ENCODE results near the gene EXOC3L2.

EXOC3L2 gene

GRCh38 chr19:45179072-45179891 is 65.9 kb downstream of the EXOC3L2 start:
- peak; percentile 18 for DNase-seq

DNA sequence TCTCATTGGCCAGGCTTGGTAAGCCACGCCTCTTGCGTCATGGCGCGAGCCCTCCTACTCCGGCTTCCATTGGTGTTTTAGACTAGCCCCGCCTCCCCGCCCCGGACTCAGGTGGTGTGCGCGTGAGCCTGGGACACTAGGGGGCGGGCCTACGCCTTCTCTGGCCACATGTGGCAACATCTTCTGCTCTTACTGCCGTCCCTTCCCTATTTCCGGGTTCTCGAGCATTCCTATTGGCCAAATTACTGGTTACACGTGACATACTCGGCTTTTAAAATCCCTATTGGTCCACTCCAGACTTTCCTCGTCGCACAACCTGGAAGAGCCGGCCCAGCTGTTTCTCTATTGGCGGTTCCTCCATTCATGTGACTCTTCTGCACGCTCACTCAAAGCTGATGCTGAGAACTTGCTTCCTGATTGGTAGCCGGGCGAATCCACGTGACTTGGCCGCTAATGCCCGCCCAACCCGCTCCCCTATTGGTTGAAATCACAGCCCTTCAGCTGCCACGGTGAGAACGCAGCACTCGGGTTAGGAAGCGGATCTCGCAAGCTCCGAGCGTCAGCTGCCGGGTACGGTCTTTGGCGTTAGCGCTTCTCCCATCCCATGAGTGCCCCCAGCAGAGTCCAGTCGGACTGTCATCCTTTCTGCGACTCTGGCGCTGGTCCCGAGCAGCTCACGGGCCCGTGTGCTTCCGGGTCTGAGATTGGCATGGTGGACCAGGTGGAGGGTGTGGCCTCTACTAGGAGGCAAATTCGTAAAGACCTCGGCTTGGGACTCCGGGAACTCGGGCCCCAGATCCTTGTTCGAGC is 66.7 kb downstream of the EXOC3L2 start, which contains the start of gene BLOC1S3:
Gene BLOC1S3 (plus strand): TSS at position 523 of the 810 bp plus-strand sequence. CDS start 513 bp downstream, outside the sequence.
- peak; percentile 100 for DNase-seq

DNA sequence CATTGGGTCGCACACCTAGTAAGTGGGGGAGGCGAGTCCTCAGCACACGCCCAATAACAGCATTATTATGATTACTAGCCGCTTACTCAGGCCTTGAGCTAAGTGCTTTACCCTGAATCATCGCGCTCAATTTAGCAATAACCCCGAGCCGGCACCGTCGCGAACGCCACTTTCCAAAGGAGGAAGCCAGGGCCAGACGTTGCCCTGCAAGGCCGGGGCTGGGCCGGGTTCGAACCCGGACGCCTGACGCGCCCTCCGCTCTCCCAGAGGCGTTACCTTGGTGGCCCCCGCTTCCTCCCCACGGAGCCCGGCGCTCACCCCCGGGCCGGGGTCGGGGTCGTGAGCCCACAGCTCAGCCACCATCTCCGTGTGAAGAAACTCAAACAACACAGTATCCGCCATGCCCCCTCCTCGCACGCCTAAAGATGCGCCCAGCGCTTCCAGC is 67.4 kb downstream of the EXOC3L2 start, which contains the start of gene TRAPPC6A:
Gene TRAPPC6A (minus strand): TSS at position 421 of the 445 bp plus-strand sequence. CDS start 19 bp downstream, at position 402.
- no peak for DNase-seq

- DNase-seq = no peak
Measured at GRCh38 chr19:45175515-45176345, 69.5 kb downstream of the EXOC3L2 start.

DNA sequence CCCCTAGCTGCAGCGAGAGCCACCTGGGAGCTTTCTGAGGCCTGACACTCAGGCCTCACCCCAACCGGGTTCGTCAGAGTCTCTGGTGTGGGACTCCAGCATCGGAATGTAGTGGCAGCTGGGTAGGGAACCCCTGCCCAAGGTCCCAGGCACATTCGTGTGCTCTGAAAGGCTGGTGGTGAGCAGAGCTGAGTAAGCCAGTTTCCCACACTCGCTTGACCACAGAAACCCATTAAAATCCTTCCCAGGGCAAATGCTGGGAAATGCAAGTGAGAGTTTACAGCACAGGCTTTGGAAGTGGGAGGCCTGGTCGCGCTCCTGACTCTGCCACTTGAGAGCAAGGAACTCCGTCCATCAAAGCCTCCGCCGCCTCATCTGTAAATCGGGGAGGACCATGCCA is 71.4 kb downstream of the EXOC3L2 start:
- DNase-seq = no peak

DNA sequence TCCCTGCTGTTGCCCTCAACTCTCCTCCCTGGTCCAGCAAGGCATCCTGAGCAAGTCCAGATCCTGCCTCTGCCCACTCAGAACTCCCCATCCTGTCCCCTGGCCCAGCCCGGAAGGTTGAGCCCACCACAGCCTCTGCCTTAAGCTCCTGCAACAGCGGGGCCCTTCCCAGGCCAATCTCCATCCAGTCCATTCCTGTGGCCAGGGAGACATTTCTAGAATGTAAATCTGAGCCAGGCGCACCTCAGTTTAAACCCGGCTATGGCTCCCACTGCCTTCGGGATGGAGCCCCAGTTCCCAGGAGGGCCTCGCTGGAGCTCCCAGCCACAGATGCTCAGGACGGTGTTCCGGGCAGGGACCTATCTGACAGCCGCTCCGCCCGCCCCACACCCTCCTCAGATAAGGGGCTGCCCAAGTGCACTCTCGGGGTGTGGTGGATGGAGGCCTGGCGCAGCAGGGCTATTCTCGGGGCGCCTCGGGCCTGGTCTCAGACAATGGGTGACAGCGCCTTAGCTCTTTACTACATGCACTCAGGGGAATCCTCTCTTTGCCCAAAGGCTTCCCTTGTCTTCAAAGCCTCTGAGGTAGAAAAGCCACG is 72.5 kb downstream of the EXOC3L2 start:
- no peak for DNase-seq

DNA sequence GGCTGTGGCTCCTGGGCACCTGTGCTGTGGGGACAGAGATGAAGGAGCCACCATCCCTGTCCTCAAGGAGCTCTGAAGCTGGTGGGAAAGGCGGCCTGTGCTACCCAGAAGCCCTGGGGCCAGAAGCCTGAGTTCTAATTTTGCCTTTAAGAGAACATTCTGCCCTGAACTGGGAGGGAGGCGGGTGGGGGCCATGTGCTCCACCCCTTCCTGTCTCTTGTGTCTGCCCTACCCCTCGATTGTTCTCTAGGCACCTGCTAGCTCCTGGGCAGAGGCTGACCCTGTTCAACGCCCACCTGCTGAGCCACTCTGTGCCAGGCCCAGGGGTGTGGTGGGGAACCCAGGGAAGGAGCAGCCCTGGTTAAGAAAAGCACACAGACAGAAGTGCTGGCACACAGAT is 73.0 kb downstream of the EXOC3L2 start:
- peak; percentile 16 for DNase-seq

DNA sequence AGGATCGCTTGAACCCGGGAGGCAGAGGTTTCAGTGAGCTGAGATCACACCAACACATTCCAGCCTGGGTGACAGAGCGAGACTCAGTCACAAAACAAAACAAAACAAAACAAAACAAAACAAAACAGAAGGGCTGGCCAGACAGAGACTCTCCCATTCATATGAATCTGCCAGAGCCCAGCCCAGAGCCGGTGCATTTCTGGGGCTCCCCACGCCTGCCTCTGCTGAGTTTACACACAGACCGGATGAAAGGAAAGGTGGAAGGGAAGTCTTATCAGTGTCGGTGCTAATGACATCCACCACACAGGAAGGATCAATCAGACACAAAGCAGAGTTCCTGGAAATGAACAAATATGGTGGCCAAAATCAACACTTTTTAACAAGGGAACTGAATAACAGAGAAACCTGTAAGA is 74.0 kb downstream of the EXOC3L2 start:
- DNase-seq = peak; percentile 40

GRCh38 chr19:45170146-45171106 is 74.8 kb downstream of the EXOC3L2 start:
- no peak for DNase-seq

DNA sequence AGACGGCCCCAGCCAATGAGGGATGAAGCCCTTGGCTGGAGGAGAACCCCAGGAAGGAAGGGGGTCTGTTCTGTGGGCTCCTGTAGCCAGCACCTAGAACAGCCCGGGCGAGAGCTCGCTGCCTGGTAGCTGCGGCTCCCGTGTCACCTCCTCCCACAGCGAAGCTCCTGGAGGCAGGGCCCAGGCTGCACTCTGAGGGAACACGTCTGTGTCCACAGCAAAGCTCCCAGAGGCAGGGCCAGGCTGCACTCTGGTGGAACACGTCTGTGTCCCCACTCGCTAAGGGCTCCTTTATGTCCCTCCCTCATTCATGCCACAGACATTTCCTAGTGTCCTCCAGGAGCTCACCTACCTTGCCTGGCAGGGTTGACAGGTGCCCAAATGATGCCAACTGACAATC is 75.6 kb downstream of the EXOC3L2 start:
- DNase-seq = no peak

DNA sequence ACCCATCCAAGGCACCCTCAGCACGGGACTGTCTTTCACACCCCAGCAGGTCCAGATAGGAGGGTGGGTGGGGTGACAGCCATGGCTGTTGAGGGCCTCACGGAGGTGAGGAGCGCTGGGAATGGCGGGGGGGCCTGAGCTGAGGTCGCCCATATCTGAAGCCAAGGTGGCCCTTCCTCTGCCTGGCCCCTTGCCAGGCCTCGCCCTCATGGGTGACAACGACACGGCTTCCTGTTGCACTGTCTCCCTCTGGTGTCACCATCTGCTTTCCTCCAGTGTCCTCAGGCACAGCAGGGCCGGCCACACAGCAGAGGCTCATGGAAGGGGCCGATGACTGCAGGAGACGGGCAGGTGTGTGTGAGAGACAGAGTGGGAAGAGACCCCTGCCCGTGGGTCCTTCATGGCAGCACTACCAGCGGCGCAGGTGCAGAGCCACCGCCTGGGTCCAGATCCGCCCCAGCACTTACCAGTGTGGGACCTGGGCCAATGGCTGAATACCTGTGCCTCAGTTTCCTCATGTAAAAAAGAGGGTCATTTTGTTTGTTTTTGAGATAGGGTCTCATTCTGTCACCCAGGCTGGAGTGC is 76.3 kb downstream of the EXOC3L2 start:
- no peak for DNase-seq

DNA sequence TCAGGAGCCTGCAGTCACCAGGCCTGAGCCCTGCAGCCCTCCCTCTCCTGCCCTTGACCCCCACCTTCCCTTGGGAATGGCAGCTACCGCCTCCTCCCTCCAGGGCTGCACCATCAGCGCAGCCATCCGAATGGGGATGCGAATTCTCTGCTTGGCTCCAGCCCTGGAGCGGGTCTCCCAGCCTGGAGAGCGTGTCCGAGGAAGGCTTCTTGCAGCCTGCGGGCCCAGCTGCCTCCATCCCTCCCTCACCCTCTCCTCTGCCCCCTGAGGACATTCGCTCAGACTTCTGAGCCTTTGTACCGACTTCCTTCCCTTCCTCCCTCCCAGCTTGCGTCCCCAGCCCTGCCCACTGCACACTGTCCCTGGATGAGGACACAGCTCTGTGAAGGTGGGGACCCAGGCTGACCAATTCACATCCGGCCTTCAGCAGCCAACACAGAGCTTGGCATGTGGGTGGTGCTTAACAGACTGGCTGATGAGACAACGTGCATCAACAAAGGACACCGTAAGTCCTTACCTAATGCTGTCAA is 78.4 kb downstream of the EXOC3L2 start:
- no peak for DNase-seq

DNA sequence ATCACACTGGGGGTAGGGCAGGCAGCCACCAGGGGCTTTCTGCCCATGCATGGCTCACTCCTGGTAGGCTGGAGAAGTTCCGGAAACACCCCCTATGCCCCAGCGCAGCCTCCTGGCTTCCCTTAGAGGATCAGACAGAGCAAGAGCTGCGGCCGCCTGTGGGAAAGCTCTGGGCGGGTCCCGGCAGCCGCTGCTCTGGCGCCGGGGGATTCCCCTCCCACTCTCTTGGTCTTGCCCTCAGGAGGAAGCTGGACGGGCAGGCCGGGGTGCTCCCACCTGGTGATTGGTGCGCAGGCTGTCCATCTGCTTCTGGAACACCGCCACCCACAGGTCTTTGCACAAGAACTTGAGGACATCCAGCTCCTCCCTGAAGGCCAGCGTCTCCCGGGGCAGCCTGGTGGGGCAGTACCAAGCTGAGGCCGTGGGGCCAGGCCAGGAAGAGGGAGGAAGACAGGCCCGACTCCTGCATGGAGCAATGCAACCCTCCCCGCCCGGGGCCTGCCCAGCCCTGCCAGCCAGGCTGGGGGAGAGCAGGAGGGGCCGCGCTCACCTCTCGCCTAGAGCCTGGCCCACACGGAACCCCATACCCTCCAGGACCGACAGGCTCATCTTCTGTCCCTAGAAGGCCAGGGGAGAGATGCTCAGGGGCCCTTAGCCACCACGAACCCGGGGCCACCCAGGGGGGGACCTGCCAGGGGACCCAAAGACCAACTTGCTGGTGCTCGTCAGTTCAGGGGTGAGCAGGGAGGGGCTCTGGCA is 80.5 kb downstream of the EXOC3L2 start:
- peak; percentile 47 for DNase-seq

DNA sequence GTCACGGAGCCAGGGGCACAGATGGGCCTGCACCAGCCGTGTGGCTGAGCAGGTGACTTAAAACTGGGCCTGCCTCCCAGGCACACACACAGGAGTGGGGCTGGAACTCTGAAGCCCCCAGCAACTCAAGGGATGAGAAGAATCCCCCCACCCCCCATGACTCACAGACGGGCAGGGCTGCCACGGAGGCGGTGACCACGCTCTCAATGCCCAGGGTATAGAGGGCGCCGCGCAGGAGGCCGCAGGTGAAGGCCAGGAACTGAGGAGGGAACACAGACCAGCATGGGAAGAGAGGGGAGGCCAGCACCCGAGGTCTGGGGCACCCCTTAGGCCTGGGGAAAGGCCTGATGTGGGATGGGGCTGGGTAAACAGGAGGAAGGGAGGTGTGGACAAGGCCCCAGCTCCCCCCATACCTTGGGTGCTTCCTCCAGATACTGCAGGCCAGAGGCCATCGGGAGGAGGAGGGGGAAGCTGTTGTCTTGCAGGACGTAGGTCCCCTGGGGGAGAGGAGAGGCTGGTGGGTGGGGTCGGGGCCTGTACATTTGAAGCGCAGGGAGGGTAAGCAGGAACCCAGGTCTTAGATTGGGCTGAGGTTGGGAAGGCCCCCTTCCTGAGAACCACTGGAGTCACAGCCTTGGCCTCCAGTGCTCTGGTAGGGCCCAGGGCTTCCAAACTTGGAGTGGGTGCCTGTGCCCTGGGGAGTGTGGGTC is 81.3 kb downstream of the EXOC3L2 start:
- DNase-seq = no peak

DNA sequence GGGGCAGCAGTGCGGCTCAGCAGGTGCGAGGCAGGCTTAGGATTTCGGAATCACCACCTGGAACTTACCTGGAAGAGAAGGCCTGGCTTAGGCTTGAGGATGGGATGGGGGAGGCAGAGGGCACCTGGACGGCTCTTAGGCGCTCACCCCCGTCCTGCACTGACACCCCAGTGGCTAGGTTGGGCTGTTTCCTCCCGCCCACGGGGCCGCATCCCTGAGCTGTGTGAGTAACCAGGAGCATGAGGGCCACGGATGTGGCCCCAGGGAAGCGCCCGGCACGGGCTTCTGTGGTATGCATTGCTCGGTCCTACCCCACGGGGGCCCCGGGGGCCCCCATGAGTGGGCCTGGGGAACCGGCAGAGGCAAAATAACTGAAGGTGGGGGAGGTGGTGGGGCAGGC is 82.1 kb downstream of the EXOC3L2 start:
- DNase-seq = no peak

- DNase-seq = no peak
Measured at GRCh38 chr19:45162608-45163143, 82.5 kb downstream of the EXOC3L2 start.
